Measurements from ENCODE around the gene NXPH4. TPM values are rescaled to one million over a fixed set of nuclear protein-coding genes. Genes with fewer than 3 reads are reported as not detected.

NXPH4 gene
- total RNA-seq, 4 donors from 2014 or later = 18.4 to 21.3 (median 19.9) TPM

DNA sequence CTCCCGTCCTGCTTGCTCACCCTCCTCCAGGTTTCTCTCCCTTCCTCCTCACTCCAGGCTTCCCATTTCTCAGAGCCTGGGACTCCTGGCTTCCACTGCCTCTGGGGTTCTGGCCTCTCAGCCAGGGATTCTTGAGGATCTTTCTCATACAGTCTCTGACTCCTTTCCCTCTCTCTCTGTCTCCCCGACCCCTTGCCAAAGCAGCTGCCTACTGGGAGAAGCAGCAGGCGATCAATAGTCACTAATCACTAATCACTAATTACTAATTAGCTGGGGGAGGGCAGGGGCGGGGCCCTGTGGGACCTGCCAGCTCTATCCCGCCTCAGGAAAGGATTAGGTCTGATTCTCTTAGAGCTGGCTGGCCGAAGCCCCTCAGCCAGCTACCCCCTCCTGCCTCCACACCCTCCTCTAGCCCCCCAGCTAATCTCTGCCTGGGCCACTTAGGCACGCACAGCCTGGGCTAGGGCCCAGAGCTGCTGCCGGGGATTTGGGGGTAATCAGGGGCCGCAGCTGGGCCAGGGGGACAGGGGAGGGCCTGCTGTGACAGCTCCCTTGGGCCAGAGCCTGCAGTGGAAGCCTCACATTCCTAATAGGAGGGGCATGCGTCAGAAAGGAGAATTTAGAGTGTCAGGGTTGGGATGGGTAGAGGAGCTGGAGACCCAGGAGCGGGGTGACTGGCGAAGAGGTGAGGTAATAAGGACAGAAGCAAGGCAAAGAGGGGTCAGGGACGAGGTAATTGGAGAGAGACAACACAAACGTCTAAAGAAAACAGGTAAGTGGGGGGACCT is 2.8 kb downstream of the NXPH4 start:
- 57 to 70% methylated on average over 14 of the region's 14 CpGs for WGBS, 2 donors
- DNase-seq (ENCODE audit: low spot score in 2 of 2) = no peak
- H3K4me3 ChIP-seq (ENCODE audit: low read depth, poor library complexity, severe bottlenecking) = no peak overlapping the region
- intact Hi-C loops (cut with DNase I; ENCODE audit: low total_unique reads) = no loop called here
- no peak for TF ChIP-seq POLR2A (IDR thresholded peaks at IDR 0.05)
- TF ChIP-seq, protein P1, sequence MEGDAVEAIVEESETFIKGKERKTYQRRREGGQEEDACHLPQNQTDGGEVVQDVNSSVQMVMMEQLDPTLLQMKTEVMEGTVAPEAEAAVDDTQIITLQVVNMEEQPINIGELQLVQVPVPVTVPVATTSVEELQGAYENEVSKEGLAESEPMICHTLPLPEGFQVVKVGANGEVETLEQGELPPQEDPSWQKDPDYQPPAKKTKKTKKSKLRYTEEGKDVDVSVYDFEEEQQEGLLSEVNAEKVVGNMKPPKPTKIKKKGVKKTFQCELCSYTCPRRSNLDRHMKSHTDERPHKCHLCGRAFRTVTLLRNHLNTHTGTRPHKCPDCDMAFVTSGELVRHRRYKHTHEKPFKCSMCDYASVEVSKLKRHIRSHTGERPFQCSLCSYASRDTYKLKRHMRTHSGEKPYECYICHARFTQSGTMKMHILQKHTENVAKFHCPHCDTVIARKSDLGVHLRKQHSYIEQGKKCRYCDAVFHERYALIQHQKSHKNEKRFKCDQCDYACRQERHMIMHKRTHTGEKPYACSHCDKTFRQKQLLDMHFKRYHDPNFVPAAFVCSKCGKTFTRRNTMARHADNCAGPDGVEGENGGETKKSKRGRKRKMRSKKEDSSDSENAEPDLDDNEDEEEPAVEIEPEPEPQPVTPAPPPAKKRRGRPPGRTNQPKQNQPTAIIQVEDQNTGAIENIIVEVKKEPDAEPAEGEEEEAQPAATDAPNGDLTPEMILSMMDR (IDR thresholded peaks at IDR 0.05) = no peak

DNA sequence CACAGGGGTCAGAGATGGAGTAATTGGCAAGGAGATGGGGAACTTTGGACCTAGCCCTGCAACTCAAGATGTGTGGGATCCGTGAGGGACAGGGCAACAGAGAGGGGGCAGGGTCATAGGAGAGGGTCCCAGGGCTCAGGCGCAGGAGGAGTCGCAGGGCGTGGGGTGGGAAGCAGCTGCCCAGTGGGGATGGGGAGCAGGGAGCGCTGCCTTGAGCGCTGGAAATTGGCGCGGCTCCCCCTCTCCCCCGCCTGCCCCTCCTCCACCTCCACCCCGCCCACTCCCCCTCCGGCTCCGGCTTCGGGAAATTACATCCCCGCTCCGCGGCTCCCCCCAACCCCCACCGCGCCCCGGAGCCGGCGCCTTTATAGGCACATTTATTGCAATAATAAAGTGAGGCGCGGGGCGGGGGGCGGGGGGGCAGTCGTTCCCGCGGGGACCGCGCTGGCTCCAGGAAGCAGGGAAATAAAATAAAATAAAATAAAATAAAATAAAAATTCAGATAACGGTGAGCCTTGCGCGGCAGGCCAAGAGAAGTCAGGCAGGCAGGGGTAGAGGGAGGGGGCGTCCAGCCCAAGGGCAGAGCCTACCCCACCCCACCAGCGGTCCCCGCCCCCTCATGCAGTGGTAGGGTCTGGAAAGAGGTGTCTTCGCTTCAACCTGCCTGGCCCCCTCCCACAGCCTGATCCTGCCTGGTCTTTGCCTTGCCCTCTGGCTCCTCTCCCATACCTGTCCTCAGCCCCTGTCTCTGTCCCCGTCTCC is 3.6 kb downstream of the NXPH4 start:
- WGBS, 2 donors = 13 to 18% methylated on average over 38 of the region's 38 CpGs
- intact Hi-C loops (cut with DNase I; ENCODE audit: low total_unique reads) = no loop called here
- no peak for DNase-seq (ENCODE audit: low spot score in 2 of 2)
- no peak for TF ChIP-seq POLR2A (IDR thresholded peaks at IDR 0.05)
- TF ChIP-seq, protein P1 (IDR thresholded peaks at IDR 0.05) = no peak
- H3K4me3 ChIP-seq (ENCODE audit: low read depth, poor library complexity, severe bottlenecking) = no peak overlapping the region

DNA sequence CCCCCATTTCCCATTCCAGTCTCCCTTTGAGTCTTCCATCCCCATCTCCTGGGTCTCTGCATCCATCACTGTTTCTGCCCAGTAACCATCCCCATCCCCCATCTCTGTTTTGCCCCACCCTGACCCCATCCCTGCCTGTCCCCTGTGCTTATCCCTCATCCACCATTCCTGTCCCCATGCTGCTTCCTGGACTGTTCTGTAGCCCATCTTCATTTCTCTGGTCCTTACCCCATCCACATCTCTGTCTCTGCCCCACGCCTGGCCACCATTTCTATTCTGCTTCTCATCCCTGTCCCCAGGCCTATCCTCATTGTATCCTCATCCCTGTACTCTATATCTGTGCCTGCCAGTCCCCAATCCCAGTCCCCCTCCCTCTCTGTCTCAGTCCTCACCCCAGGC is 4.2 kb downstream of the NXPH4 start:
- TF ChIP-seq POLR2A (IDR thresholded peaks at IDR 0.05) = no peak
- TF ChIP-seq, protein P1 (IDR thresholded peaks at IDR 0.05) = no peak
- WGBS, 2 donors = 65 to 83% methylated on average over 1 of the region's 1 CpG
- DNase-seq (ENCODE audit: low spot score in 2 of 2) = no peak
- intact Hi-C loops (cut with DNase I; ENCODE audit: low total_unique reads) = no loop called here
- H3K4me3 ChIP-seq (ENCODE audit: low read depth, poor library complexity, severe bottlenecking) = no peak overlapping the region

DNA sequence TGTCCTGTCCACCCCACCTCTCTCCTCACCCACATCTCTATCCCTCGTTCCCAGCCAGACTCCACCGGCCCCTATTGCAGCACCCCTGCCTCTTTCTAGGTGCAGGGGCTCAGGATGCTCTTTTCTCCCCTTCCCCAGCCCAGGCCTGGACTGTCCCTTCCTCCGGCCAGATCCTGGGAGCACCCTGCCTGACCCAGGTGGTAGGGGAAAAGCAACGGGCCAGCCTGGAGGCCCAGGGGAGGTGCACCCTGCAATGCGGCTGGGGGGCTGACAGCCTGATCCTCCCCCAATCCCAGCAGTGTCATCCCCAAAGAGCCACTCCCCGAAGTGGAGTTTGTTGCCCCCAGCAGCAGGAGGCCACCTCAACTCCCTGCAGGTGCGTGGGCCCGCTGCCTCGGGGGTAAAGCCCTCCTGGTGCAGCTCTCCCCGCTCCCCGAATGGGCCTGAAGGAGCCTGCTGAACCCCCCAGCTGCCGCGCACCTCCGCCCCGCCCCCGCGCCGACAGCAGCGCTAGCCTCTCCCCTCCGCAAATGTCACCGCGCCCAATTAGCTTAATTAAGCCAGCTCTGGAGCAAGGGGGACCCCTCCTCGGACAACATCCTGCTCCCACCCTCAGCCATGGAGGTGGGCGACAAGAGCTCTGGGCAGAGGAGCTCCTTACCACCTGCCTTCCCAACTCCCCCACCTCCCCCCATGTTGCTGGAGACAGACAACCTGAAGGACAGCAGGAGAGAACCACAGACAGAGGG is 4.7 kb downstream of the NXPH4 start:
- WGBS, 2 donors = 40 to 57% methylated on average over 24 of the region's 24 CpGs
- no peak overlapping the region for H3K4me3 ChIP-seq (ENCODE audit: low read depth, poor library complexity, severe bottlenecking)
- DNase-seq (ENCODE audit: low spot score in 2 of 2) = no peak
- intact Hi-C loops (cut with DNase I; ENCODE audit: low total_unique reads) = no loop called here
- no peak for TF ChIP-seq POLR2A (IDR thresholded peaks at IDR 0.05)
- TF ChIP-seq, protein P1 (IDR thresholded peaks at IDR 0.05) = no peak

DNA sequence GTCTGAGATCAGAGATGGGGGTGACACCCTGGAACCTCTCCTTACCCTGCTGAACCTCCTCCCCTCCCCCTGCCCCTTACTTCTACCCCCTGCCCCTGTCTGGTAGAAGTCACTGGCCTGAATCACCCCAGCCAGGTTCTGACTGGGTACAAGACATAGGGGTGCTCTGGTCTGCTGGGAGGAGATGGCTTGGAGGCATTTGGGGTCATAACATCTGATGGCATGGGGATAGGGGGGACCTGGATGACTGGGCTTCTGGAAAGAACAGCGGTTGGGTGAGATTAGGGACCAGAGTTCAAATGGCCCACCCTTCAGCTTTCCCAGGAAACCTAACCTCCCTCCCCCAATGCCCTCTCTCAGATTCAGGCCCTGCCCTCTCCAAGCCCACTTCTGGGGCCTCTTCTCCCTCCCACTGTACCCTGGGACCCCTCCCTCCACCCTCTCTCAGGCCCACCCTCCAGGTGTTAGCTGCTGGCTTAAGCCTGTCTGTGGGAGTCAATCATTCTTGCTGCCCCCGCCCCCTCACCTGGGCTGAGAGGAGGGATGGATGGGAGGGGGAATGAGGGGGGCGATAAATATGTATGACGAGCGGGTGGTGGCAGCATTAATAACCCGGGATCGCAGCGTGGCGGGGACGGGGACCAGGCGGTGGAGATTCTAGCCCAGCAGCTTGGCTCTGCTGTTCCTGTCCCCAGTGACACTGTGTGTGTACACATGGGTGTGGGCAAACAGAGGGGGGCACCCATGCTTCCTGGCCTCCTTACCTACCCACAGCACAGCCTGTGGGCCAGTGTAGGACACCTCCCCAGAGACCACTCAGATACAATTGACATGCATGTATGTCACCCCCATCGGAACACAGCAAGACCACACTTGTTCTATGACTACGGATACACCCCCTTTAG is 5.9 kb downstream of the NXPH4 start:
- DNase-seq (ENCODE audit: low spot score in 2 of 2) = no peak
- H3K4me3 ChIP-seq (ENCODE audit: low read depth, poor library complexity, severe bottlenecking) = no peak overlapping the region
- no peak for TF ChIP-seq POLR2A (IDR thresholded peaks at IDR 0.05)
- TF ChIP-seq, protein P1 (IDR thresholded peaks at IDR 0.05) = no peak
- 53 to 75% methylated on average over 13 of the region's 13 CpGs for WGBS, 2 donors
- intact Hi-C loops (cut with DNase I; ENCODE audit: low total_unique reads) = no loop called here
